ENCODE data around the gene IFT88. TPM values are rescaled to one million over a fixed set of nuclear protein-coding genes. Genes with fewer than 3 reads are reported as not detected.

IFT88 gene
- total RNA-seq, 1 donor from 2014 or later, result 29.4 TPM

DNA sequence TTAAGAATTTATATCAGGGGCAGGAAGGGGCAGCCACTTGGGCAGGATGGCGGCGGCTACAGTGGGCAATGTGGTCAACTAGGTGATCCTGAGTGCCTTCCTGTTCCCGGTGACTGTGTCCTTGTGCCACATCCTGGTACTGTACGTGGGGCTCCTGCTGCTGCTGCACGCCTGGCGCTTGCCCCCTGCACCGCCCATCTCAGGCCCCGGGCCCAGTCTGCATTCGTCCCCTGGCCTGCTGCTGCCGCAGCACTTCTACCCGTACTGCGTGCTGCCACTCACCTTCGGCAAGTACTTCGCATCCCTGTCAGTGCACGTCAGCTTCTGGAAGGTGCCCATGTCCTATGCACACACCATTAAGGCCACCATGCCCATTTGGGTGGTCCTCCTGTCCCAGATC lies 40.1 kb downstream of the IFT88 start:
- no peaks in the 10 kb centered on the region for H3K27me3 Mint-ChIP-seq
- no peaks in the 10 kb centered on the region for H3K9me3 Mint-ChIP-seq (ENCODE audit: low read depth)
- peaks cover 13% of the 10 kb centered on the region for H3K36me3 Mint-ChIP-seq (ENCODE audit: insufficient read depth)
- TF ChIP-seq, protein P1, sequence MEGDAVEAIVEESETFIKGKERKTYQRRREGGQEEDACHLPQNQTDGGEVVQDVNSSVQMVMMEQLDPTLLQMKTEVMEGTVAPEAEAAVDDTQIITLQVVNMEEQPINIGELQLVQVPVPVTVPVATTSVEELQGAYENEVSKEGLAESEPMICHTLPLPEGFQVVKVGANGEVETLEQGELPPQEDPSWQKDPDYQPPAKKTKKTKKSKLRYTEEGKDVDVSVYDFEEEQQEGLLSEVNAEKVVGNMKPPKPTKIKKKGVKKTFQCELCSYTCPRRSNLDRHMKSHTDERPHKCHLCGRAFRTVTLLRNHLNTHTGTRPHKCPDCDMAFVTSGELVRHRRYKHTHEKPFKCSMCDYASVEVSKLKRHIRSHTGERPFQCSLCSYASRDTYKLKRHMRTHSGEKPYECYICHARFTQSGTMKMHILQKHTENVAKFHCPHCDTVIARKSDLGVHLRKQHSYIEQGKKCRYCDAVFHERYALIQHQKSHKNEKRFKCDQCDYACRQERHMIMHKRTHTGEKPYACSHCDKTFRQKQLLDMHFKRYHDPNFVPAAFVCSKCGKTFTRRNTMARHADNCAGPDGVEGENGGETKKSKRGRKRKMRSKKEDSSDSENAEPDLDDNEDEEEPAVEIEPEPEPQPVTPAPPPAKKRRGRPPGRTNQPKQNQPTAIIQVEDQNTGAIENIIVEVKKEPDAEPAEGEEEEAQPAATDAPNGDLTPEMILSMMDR (IDR thresholded peaks at IDR 0.05; ENCODE audit: unreplicated experiment), result no peak
- no peaks in the 10 kb centered on the region for H3K4me1 Mint-ChIP-seq (ENCODE audit: low read depth)
- H3K4me3 Mint-ChIP-seq (ENCODE audit: low read depth), result no peak overlapping the region
- no peak overlapping the region for H3K27ac Mint-ChIP-seq
- DNase-seq (ENCODE audit: low spot score, unreplicated experiment), result no peak

DNA sequence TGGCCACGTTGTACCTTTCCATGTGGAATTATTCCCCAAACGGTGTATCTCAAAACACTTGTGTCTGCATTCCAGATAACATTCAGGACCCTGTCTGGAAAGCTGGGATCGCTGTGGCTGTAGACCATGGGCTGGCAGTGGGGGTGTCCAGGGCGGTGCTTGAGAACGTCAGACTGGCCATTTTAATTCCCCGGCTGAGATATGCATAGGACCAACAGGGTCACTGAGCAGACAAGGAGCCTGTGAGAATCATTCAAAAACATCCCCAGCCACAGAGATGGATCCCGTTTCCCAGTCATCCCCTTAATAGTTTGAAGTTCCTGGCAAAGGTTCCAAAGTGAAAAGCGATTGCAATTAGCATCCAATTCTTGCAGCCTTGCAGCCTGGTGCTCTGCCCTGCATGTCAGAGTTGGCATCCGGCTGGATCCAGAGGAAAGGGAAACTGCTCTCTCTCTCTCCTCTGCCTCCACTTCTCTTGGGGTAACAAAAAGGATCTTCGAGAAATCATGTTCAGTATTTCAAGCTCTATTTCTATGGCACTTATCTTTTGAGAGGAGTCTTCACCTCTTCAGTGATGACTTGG lies 41.6 kb downstream of the IFT88 start:
- Mint-ChIP-seq H3K9me3 (ENCODE audit: low read depth) (no peaks in the 10 kb centered on the region), H3K27ac (no peak overlapping the region), H3K27me3 (no peaks in the 10 kb centered on the region), H3K36me3 (ENCODE audit: insufficient read depth) (peaks cover 13% of the 10 kb centered on the region), H3K4me3 (ENCODE audit: low read depth) (no peak overlapping the region), H3K4me1 (ENCODE audit: low read depth) (no peaks in the 10 kb centered on the region)
- TF ChIP-seq, protein P1 (IDR thresholded peaks at IDR 0.05; ENCODE audit: unreplicated experiment), result no peak
- DNase-seq (ENCODE audit: low spot score, unreplicated experiment), result no peak

DNA sequence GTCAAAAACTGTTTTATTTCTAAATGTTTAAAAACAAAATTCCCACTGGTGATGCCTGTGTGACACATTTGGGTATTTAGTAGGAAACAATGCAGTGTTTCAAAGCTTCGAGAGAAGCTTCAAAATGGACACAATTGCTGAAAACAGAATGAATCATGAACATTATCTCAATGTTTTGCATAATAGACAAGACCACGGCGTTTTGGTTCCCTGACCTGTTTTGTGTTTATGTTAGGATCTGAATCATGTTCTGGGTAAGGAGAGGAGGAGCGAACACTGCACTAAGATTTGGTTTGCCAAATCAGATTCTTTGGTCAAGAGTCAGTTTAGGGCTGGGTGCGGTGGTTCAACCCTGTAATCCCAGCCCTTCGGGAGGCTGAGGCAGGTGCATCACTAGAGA lies 42.2 kb downstream of the IFT88 start:
- DNase-seq (ENCODE audit: low spot score, unreplicated experiment), result no peak
- Mint-ChIP-seq H3K27ac (no peak overlapping the region), H3K36me3 (ENCODE audit: insufficient read depth) (peaks cover 13% of the 10 kb centered on the region), H3K9me3 (ENCODE audit: low read depth) (no peaks in the 10 kb centered on the region), H3K4me1 (ENCODE audit: low read depth) (no peaks in the 10 kb centered on the region), H3K27me3 (no peaks in the 10 kb centered on the region), H3K4me3 (ENCODE audit: low read depth) (no peak overlapping the region)
- TF ChIP-seq, protein P1 (IDR thresholded peaks at IDR 0.05; ENCODE audit: unreplicated experiment), result no peak

DNA sequence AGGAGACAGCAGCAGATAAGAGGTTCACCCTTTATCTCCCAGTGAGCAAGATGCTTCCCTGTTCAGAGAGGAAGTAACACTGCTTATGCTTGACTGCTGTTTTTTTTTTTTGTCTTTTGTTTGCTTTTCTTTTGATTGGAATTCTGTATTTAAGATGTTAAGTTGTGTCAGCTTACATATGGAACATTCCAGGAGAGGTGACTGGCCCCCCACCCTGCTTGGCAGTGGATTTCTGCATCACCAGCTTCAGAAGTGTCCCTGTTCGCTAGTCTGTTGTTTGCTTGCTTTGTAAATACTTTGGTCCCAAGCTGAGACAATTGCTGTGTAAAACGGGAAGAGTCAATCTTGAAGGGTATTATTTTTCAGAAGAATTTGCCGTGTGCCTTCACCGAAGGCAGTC lies 43.0 kb downstream of the IFT88 start:
- peaks cover 13% of the 10 kb centered on the region for H3K36me3 Mint-ChIP-seq (ENCODE audit: insufficient read depth)
- no peak for DNase-seq (ENCODE audit: low spot score, unreplicated experiment)
- no peak overlapping the region for H3K4me3 Mint-ChIP-seq (ENCODE audit: low read depth)
- H3K27ac Mint-ChIP-seq, result no peak overlapping the region
- no peaks in the 10 kb centered on the region for H3K27me3 Mint-ChIP-seq
- TF ChIP-seq, protein P1 (IDR thresholded peaks at IDR 0.05; ENCODE audit: unreplicated experiment), result no peak
- H3K9me3 Mint-ChIP-seq (ENCODE audit: low read depth), result no peaks in the 10 kb centered on the region
- no peaks in the 10 kb centered on the region for H3K4me1 Mint-ChIP-seq (ENCODE audit: low read depth)

DNA sequence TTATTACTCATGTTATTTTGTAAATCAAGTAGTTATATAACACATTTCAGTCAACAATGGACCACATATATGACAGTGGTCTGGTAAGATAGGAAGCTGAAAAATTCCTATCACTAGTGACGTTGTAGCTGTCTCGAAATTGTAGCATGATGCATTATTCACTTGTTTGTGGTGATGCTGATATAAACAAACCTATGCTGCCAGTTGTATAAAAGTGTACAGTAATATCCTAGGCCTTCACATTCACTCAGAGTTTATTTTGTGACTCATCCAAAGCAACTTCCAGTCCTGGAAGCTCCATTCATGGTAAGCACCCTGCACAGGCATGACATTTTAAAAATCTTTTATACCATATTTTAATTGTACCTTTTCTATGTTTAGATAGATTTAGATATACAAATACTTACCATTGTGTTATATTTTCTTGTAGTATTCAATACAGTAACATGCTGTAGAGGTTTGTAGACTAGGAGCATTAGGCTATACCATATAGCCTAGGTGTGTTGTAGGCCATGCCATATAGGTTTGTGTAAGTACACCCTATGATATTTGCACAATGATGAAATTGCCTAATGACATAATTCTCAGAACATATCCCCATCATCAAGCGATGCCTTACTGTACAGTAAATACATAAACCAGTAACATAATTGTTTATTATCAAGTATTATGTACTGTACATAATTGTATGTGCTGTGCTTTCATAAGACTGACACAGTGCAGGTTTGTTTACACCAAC lies 49.3 kb downstream of the IFT88 start:
- Mint-ChIP-seq H3K9me3 (ENCODE audit: low read depth) (no peaks in the 10 kb centered on the region), H3K4me1 (ENCODE audit: low read depth) (no peaks in the 10 kb centered on the region), H3K27me3 (no peaks in the 10 kb centered on the region), H3K36me3 (ENCODE audit: insufficient read depth) (peaks cover 17% of the 10 kb centered on the region), H3K27ac (no peak overlapping the region), H3K4me3 (ENCODE audit: low read depth) (no peak overlapping the region)
- TF ChIP-seq, protein P1 (IDR thresholded peaks at IDR 0.05; ENCODE audit: unreplicated experiment), result no peak
- no peak for DNase-seq (ENCODE audit: low spot score, unreplicated experiment)
